ENCODE data around the gene SEL1L3. TPM values are rescaled to one million over a fixed set of nuclear protein-coding genes. Genes with fewer than 3 reads are reported as not detected.

SEL1L3 gene
- total and polyA plus RNA-seq, 2 donors (not counting 3 experiments of a cell fraction or from before 2014, with no cell fraction given) = 53.4 to 122 TPM

- CTCF ChIA-PET = interaction anchor here (1.0 kb wide), 1 partner anchor 21 kb away, joined by 3 read pairs; no protein-coding TSS in a partner anchor
- Histone ChIP-seq H3K27me3 (ENCODE audit: control insufficient read depth in 2 of 2, insufficient read depth in 2 of 2, low read length in 2 of 2) (no peaks in the 10 kb centered on the region), H3K9me3 (replicated peaks; ENCODE audit: control insufficient read depth, insufficient read depth, low read length) (no peaks in the 10 kb centered on the region), H3K4me3 (replicated peaks in 1 of 3; ENCODE audit: insufficient read depth in 1 of 3, low read depth in 1 of 3, low read length in 3 of 3) (no peak overlapping the region), H2AFZ (ENCODE audit: low read depth, low read length) (no peak overlapping the region), H4K20me1 (replicated peaks; ENCODE audit: control insufficient read depth, extremely low read depth, insufficient read depth, low read length) (no peaks in the 10 kb centered on the region), H3K9ac (replicated peaks; ENCODE audit: extremely low read depth, insufficient read depth, low read length) (no peak overlapping the region), H3K27ac (ENCODE audit: insufficient read depth, low read depth, low read length) (no peak overlapping the region), H3K79me2 (ENCODE audit: control insufficient read depth, insufficient read depth, low read length) (no peaks in the 10 kb centered on the region), H3K4me2 (ENCODE audit: insufficient read depth, low read length) (no peak overlapping the region), H3K4me1 (ENCODE audit: control insufficient read depth, extremely low read depth, insufficient read depth, low read length) (no peaks in the 10 kb centered on the region), H3K9me1 (replicated peaks; ENCODE audit: control insufficient read depth, extremely low read depth, insufficient read depth, low read length) (no peaks in the 10 kb centered on the region), H3K36me3 (ENCODE audit: control insufficient read depth in 2 of 2, extremely low read depth in 1 of 2, insufficient read depth in 2 of 2, low read length in 2 of 2) (no peaks in the 10 kb centered on the region)
- intact Hi-C loops (cut with micrococcal nuclease) = no loop called here
- POLR2A ChIA-PET = no interaction called here
- dilution Hi-C loops (cut with MboI; ENCODE audit: extremely low pct_ligation_motif_present, low sequenced_read_pairs) = no loop called here
- no TSS peak for BruUV-seq (replicated peaks)
- FAIRE-seq (no peak), DNase-seq (ENCODE audit: low read depth, low spot score) (no peak)
- no peak for TF ChIP-seq MYC (IDR thresholded peaks at IDR 0.05; ENCODE audit: low read depth, low read length)
- TF ChIP-seq MAX (IDR thresholded peaks at IDR 0.05; ENCODE audit: insufficient read depth, insufficient read length) = no peak
- TF ChIP-seq POLR2A (IDR thresholded peaks at IDR 0.05; ENCODE audit: low read depth, low read length) = no peak
- TF ChIP-seq GATA2 (IDR thresholded peaks at IDR 0.05; ENCODE audit: insufficient read depth, insufficient read length, low read depth, low read length) = no peak
- TF ChIP-seq POLR2AphosphoS5 (IDR thresholded peaks at IDR 0.05; ENCODE audit: insufficient read depth, low read depth, low read length) = no peak
- TF ChIP-seq JUN (IDR thresholded peaks at IDR 0.05; ENCODE audit: borderline replicate concordance, insufficient read depth, insufficient read length, low read depth) = no peak
- TF ChIP-seq FOS (IDR thresholded peaks at IDR 0.05; ENCODE audit: borderline replicate concordance, insufficient read depth, low read length) = no peak
- TF ChIP-seq EZH2 (IDR thresholded peaks at IDR 0.05; ENCODE audit: borderline replicate concordance, low read depth, low read length, severe bottlenecking) = no peak
- no peak for TF ChIP-seq CTCF (IDR thresholded peaks at IDR 0.05; ENCODE audit: extremely low read depth in 1 of 2, insufficient read depth in 1 of 2, low read depth in 1 of 2, low read length in 2 of 2)
Measured at GRCh38 chr4:25700661-25701060, 162.1 kb downstream of the SEL1L3 start.

All from endothelial cell of umbilical vein (primary cell).